ENCODE results near the gene VWC2L. TPM values are rescaled to one million over a fixed set of nuclear protein-coding genes. Genes with fewer than 3 reads are reported as not detected.

The VWC2L gene
- polyA plus RNA-seq, 4 donors: 0.09 to 0.10 (median 0.10) TPM

GRCh38 chr2:214533541-214533940 lies 122.7 kb downstream of the VWC2L start:
- peak in 2 of 4 donors; percentile 8 to 60 for DNase-seq (ENCODE audit: low read depth in 4 of 4, low spot score in 3 of 4)

DNA sequence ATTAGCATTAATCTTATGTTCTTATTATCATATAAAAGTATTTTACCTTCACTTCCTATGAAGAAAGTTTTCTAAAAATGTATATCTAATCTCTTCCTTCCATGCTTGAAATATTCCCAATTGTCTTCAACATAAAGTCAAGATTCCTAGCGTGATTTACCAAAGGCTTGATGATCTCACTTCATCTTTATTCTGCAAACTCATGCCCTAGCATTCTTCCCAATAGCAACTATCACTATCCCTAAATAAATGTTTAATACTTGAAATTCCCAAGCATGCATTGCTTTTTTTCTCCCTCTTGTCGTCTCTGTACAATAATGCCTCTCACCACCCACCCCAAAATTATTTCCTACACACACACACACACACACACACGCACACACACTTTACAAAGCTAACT lies 125.8 kb downstream of the VWC2L start:
- DNase-seq (ENCODE audit: low read depth in 4 of 4, low spot score in 3 of 4): no peak

GRCh38 chr2:214537929-214538328 lies 127.1 kb downstream of the VWC2L start:
- no peak for DNase-seq (ENCODE audit: low read depth in 4 of 4, low spot score in 3 of 4)

- DNase-seq (ENCODE audit: low read depth in 4 of 4, low spot score in 3 of 4): no peak
Observed at GRCh38 chr2:214542295-214542694, 131.4 kb downstream of the VWC2L start.

DNA sequence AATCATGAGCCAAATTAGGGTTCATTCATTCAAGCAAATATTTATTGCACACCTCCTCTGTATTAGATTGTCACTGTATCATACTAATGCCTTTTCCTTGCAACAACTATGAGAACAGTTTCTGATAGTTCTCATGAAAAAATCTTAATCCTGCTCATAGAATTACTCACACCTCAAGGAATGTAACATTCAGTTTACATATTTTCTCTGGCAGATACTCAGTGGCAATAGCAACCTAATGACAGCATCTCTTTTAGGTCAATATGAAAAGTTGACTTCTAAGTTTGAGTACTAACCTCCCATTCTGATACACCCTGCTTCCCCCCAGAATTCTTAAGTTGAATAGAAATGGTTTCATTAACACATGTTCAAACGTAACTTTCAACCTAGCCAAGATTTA lies 132.0 kb downstream of the VWC2L start:
- DNase-seq (ENCODE audit: low read depth in 4 of 4, low spot score in 3 of 4): no peak

GRCh38 chr2:214543386-214543955 lies 132.6 kb downstream of the VWC2L start:
- DNase-seq (ENCODE audit: low read depth in 4 of 4, low spot score in 3 of 4): no peak

- DNase-seq (ENCODE audit: low read depth in 4 of 4, low spot score in 3 of 4): no peak
Observed at GRCh38 chr2:214545898-214546542, 135.2 kb downstream of the VWC2L start.

DNA sequence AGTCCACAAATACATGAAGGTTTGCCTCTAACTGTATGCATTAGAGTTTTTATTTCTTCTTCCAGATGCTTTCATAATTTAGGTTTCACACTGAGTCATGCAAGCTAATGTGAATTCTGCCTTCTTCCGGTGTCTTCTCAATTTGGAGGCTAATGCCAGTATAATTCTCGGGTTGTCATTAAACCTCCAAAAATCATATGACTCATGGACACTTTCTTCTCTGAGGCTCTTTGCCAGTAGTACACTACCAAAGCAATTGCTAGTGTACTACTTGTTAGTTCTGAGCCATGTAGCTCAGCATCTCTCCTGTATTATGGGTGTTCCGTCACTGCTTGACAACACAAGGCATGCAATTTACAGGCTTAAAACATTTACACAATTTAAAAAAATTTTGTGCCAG lies 137.1 kb downstream of the VWC2L start:
- DNase-seq (ENCODE audit: low read depth in 4 of 4, low spot score in 3 of 4): no peak

DNA sequence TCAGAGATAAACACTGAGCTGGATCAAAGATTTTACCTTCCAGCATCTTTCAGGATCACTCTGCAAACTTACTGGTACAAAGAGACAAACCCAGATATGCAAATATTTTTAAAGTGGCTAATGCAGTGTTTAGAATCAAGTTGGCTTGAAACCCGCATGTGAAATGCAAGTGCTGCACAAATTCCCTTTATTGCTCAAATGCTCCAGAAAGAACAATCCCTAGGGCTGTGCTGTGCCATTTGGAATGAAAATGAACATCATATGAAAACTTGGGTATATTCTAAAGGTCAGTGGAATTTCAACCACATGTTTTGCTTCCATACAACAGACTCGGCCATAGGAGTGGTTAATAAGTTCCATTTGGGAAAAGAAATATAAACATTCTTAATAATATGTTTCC lies 139.1 kb downstream of the VWC2L start:
- no peak for DNase-seq (ENCODE audit: low read depth in 4 of 4, low spot score in 3 of 4)

DNA sequence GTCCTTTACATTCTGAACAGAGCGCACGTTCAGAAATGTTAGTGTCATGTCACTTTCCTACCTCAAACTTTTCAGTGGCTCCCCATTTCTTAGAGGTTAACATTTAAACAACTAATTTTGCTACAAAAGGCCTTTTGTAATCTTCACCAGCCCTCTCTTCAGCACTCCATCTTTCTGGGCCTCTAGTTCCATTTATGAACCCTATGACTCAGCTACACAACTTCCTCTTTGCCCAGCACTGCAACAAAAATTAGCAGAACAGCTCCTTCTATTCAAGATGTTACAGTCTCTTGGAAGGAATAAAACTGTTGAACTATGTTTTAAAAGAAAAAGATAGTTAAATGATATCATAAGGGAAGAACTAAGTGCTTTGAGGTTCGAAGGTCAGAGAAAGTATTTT lies 139.9 kb downstream of the VWC2L start:
- DNase-seq (ENCODE audit: low read depth in 4 of 4, low spot score in 3 of 4): no peak

GRCh38 chr2:214557884-214558283 lies 147.0 kb downstream of the VWC2L start:
- no peak for DNase-seq (ENCODE audit: low read depth in 4 of 4, low spot score in 3 of 4)

GRCh38 chr2:214558341-214558740 lies 147.5 kb downstream of the VWC2L start:
- DNase-seq (ENCODE audit: low read depth in 4 of 4, low spot score in 3 of 4): no peak

DNA sequence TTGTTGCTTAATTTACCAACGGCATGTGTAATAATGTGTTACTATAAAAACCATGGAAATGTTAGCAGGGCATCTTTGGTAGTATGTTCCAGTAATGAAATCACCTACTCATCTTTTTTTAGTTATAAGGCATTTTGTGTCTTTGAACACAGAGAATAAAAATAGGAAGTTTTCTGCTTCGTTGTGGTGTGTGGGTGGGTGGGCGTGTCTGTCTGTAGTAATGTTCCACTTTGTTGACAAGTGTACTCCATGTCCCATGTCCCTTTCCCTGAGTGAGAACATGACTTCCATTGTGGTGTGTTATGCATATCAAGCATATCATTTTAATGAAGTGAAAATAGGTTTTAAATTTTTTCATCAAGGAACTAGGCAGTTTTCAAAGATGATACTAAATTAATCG lies 149.3 kb downstream of the VWC2L start:
- no peak for DNase-seq (ENCODE audit: low read depth in 4 of 4, low spot score in 3 of 4)

DNA sequence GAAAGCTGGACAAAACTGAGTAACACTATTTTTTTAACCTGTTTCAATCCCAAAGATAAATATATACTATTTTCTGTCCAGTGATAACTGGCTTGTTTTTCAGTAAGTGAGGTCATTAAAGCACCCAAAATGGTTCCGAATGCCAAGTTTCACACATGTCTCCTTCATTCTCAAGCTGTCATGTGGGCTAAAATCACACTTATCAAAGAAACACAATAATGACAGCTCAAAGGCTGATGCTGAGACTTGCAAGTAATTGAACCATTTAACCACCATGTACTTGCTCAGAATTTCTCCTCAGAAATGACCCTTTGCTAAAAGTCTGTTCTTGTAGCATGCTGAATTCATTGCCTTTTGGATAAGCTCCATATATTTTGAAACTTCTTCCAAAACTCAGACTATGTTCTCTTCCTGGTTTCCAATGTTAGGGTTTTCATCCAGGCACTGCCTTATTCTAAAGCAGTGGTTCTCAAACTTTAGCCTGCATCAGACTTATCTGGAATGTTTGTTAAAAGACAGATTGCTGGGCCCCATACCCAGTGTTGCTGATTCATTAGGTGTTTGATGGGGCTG lies 149.8 kb downstream of the VWC2L start:
- no peak for DNase-seq (ENCODE audit: low read depth in 4 of 4, low spot score in 3 of 4)

DNA sequence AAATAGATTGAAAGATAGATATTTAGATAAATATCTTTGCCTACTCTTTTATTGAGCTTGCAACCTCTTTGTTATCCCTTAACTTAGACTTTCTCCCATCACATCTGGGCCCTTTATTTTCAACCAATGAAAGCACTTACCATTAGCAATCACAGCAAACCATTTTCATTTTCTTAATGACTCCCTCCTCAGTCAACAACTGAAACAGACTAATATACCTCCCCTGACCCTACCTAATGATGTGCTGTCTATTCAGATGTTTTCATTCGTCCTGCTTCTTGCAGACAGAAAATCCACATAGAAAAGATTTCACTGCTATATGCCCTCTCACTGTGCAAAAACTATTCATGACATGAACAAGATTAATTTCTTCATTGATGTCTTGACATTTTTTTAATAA lies 154.4 kb downstream of the VWC2L start:
- no peak for DNase-seq (ENCODE audit: low read depth in 4 of 4, low spot score in 3 of 4)

GRCh38 chr2:214566457-214566856 lies 155.6 kb downstream of the VWC2L start:
- no peak for DNase-seq (ENCODE audit: low read depth in 4 of 4, low spot score in 3 of 4)

GRCh38 chr2:214569419-214570035 lies 158.7 kb downstream of the VWC2L start:
- no peak for DNase-seq (ENCODE audit: low read depth in 4 of 4, low spot score in 3 of 4)

DNA sequence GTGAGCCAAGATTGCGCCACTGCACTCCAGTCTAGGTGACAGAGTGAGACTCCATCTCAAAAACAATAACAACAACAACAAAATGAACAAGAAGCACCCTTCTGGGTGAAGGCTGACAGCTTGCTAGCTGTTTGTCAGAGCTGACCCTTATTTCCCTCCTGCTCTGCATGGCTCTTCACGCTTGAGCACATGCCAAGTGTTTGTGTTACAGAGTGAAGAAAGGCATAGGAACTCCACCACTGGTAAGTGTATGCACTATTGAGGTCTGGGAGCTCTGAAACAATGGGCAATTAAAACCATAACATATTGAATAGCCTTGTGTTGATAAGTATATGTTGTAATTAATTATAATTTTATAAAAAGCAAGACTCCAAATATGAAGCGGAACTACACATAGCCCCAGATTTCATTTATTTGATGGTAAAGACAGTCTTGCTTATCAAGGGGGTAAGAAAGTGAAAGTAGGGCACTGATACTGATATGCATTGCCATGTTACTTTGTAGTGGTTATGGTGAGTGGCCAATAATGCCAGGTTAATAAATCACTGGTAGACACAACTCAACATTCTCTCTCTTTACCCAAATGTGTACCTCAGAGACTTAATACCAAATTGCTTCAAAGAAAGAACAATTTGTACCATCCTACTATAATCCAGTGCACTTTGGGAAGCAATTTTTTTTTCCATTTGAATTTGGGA lies 163.4 kb downstream of the VWC2L start:
- no peak for DNase-seq (ENCODE audit: low read depth in 4 of 4, low spot score in 3 of 4)

- no peak for DNase-seq (ENCODE audit: low read depth in 4 of 4, low spot score in 3 of 4)
Observed at GRCh38 chr2:214575030-214575429, 164.2 kb downstream of the VWC2L start.

- no peak for DNase-seq (ENCODE audit: low read depth in 4 of 4, low spot score in 3 of 4)
Observed at GRCh38 chr2:214575465-214575864, 164.6 kb downstream of the VWC2L start.

- no peak for DNase-seq (ENCODE audit: low read depth in 4 of 4, low spot score in 3 of 4)
Observed at GRCh38 chr2:214577769-214578168, 166.9 kb downstream of the VWC2L start.
